MM.1S (cell line): ENCODE measurements around the gene SPIN1.

ENCODE experiments used
- DNase-seq: peaks from one replicate; pipeline ENCODE4 v3.0.0-alpha.2; 2015
- H2AFZ ChIP-seq: fragments of 300-600 bp; sonication (generic); 2 replicates; pipeline ENCODE4 v1.6.0; 2016; ENCODE audit warnings: antibody characterized with exemption, low read length
- H3F3A ChIP-seq: fragments of 300-600 bp; sonication (generic); 2 replicates; pipeline ENCODE4 v1.6.1; 2016; ENCODE audit warnings: mild to moderate bottlenecking, antibody characterized with exemption, low read length, moderate library complexity, mixed read lengths; ENCODE audit not compliant: insufficient read depth
- H3K27ac ChIP-seq: fragments of 300-600 bp; sonication (generic); 2 replicates; pipeline ENCODE4 v1.5.1; 2016; ENCODE audit warnings: mild to moderate bottlenecking, low read length
- H3K27me3 ChIP-seq: fragments of 300-600 bp; sonication (generic); replicated peaks from 2 replicates; pipeline ENCODE4 v1.6.0; 2016; ENCODE audit warnings: low read length; ENCODE audit not compliant: insufficient read depth
- H3K36me3 ChIP-seq: fragments of 300-600 bp; sonication (generic); replicated peaks from 2 replicates; pipeline ENCODE4 v1.6.1; 2016; ENCODE audit warnings: mild to moderate bottlenecking, low read length, mixed read lengths; ENCODE audit not compliant: insufficient read depth
- H3K4me1 ChIP-seq: fragments of 300-600 bp; sonication (generic); 2 replicates; pipeline ENCODE4 v1.6.1; 2016; ENCODE audit warnings: low read length, mixed read lengths
- H3K4me2 ChIP-seq: fragments of 300-600 bp; sonication (generic); 2 replicates; pipeline ENCODE4 v1.6.0; 2016; ENCODE audit warnings: low read depth, low read length
- H3K4me3 ChIP-seq: fragments of 300-600 bp; sonication (generic); 2 replicates; pipeline ENCODE4 v1.5.1; 2016; ENCODE audit warnings: low read length, mixed read lengths
- H3K79me2 ChIP-seq: fragments of 300-600 bp; sonication (generic); 2 replicates; pipeline ENCODE4 v1.6.1; 2016; ENCODE audit warnings: mixed run types, low read length, mixed read lengths
- H3K9ac ChIP-seq: fragments of 300-600 bp; sonication (generic); 2 replicates; pipeline ENCODE4 v1.6.1; 2016; ENCODE audit warnings: low read length, mixed read lengths
- H3K9me2 ChIP-seq: fragments of 300-600 bp; sonication (generic); replicated peaks from 2 replicates; pipeline ENCODE4 v1.6.1; 2016; ENCODE audit warnings: mild to moderate bottlenecking, low read length, mixed read lengths; ENCODE audit not compliant: insufficient read depth
- H3K9me3 ChIP-seq: fragments of 300-600 bp; sonication (generic); replicated peaks from 2 replicates; pipeline ENCODE4 v1.6.1; 2016; ENCODE audit warnings: mild to moderate bottlenecking, low read length, mixed read lengths; ENCODE audit not compliant: insufficient read depth
- H4K20me1 ChIP-seq: fragments of 300-600 bp; sonication (generic); 2 replicates; pipeline ENCODE4 v1.6.1; 2016; ENCODE audit warnings: mild to moderate bottlenecking, low read length, moderate library complexity, mixed read lengths; ENCODE audit not compliant: insufficient read depth
- CTCF ChIP-seq: fragments of 300-600 bp; sonication (generic); IDR thresholded peaks from 2 replicates; pipeline ENCODE4 v1.5.1; 2016; ENCODE audit warnings: antibody characterized with exemption, low read length, mixed read lengths
- EZH2 ChIP-seq: fragments of 300-600 bp; sonication (generic); optimal IDR thresholded peaks from 2 replicates; pipeline ENCODE3; 2017; ENCODE audit warnings: low read depth, mild to moderate bottlenecking, antibody characterized with exemption, low read length, mixed read lengths
- EZH2phosphoT487 ChIP-seq: fragments of 300-600 bp; sonication (generic); IDR thresholded peaks from 2 replicates; pipeline ENCODE4 v1.6.1; 2018; ENCODE audit warnings: antibody characterized with exemption, low read length

Gene SPIN1

DNA sequence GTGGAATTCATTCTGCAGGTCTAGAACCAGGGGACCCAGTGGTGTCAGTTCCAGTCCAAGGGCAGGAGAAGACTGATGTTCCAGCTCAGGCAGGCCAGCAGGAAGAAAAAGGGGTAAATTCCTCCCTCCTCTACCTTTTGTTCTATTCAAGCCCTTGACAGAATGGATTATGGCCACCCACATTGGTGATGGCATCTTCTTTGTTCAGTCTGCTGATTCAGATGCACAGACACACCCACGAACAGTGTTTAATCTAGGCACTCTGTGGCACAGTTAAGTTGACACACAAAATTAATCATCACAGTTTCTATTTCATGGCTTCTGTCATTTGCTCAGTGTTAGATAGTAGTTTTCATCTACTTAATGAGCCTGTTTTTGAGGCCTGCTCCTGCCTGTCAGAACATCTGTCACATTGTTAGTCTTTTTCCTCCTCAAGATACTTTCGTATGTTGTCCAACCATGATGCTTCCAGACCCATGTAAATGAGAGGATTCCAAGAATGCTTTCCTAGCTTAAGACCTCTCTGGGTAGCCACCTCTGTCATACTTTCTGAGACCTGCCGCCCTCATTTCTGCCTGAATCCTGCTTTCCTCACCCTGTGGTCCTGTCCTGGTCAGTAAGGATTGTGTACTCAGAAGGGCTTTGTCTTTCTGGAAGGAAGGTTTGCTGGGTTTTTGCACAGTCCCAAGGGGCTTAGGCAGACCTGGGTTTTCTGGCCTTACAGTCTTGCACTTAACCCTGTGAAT, 72.5 kb downstream of the SPIN1 start:
- H3K27ac ChIP-seq, result no peak overlapping the region
- no peak overlapping the region for H3K4me2 ChIP-seq
- no peak overlapping the region for H3K9ac ChIP-seq
- no peak overlapping the region for H2AFZ ChIP-seq
- no peaks in the 10 kb centered on the region for H3K4me1 ChIP-seq
- H3K9me3 ChIP-seq, result no peaks in the 10 kb centered on the region
- H3K9me2 ChIP-seq, result no peaks in the 10 kb centered on the region
- H4K20me1 ChIP-seq, result no peaks in the 10 kb centered on the region
- H3K36me3 ChIP-seq, result no peaks in the 10 kb centered on the region
- H3F3A ChIP-seq, result no peaks in the 10 kb centered on the region
- no peak overlapping the region for H3K4me3 ChIP-seq
- TF ChIP-seq CTCF, result no peak
- TF ChIP-seq EZH2, result no peak
- no peak for TF ChIP-seq EZH2phosphoT487
- H3K27me3 ChIP-seq, result no peaks in the 10 kb centered on the region
- DNase-seq, result no peak
- H3K79me2 ChIP-seq, result 0 out of 2 replicates have a peak, but pooled peaks cover 3% of the 10 kb centered on the region

DNA sequence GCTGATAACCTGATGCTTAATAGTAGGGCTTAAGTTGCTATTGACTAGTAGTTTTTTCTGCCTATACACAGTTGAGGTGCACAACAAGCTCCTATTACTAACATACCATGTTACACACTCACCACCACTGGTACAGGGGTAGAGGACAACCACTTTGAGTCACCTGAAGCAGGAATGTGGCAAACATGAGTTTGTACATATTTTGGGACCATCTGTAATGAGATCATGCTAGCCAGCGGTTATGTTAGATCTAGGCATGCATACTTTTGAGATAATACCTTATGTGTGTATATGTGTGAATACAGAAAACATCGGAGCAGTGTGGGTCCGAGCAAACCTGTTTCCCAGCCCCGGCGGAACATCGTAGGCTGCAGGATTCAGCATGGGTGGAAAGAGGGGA, 73.9 kb downstream of the SPIN1 start:
- TF ChIP-seq EZH2 (no peak), EZH2phosphoT487 (no peak), CTCF (no peak)
- H3K4me2 ChIP-seq, result no peak overlapping the region
- no peaks in the 10 kb centered on the region for H3K9me2 ChIP-seq
- H3K4me3 ChIP-seq, result no peak overlapping the region
- H4K20me1 ChIP-seq, result no peaks in the 10 kb centered on the region
- H3K79me2 ChIP-seq, result 0 out of 2 replicates have a peak, but pooled peaks cover 3% of the 10 kb centered on the region
- DNase-seq, result no peak
- no peaks in the 10 kb centered on the region for H3F3A ChIP-seq
- H3K27me3 ChIP-seq, result no peaks in the 10 kb centered on the region
- H3K9ac ChIP-seq, result no peak overlapping the region
- H2AFZ ChIP-seq, result no peak overlapping the region
- H3K4me1 ChIP-seq, result no peaks in the 10 kb centered on the region
- H3K36me3 ChIP-seq, result no peaks in the 10 kb centered on the region
- no peak overlapping the region for H3K27ac ChIP-seq
- no peaks in the 10 kb centered on the region for H3K9me3 ChIP-seq

DNA sequence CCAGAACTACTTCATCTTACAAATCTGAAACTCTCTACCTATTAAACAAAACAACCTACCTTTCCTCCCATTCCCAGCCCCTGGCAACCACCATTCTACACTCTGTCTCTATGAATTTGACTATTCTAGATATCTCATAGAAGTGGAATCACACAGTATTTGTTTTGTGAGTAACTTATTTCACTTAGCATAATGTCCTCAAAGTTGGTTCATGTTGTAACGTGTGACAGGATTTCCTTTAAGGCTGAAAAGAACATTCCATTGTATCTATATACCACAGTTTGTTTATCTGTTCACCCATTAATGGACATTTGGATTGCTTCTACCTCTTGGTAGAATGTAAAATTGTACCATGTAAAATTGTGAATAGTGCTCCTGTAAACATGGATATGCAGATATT, 76.6 kb downstream of the SPIN1 start:
- no peaks in the 10 kb centered on the region for H3F3A ChIP-seq
- 0 out of 2 replicates have a peak, but pooled peaks cover 5% of the 10 kb centered on the region for H3K79me2 ChIP-seq
- no peak for TF ChIP-seq CTCF
- TF ChIP-seq EZH2, result no peak
- TF ChIP-seq EZH2phosphoT487, result no peak
- no peaks in the 10 kb centered on the region for H3K9me2 ChIP-seq
- H3K4me2 ChIP-seq, result no peak overlapping the region
- no peaks in the 10 kb centered on the region for H3K4me1 ChIP-seq
- H3K4me3 ChIP-seq, result no peak overlapping the region
- no peaks in the 10 kb centered on the region for H3K36me3 ChIP-seq
- no peaks in the 10 kb centered on the region for H3K27me3 ChIP-seq
- DNase-seq, result no peak
- no peak overlapping the region for H3K9ac ChIP-seq
- H4K20me1 ChIP-seq, result no peaks in the 10 kb centered on the region
- no peaks in the 10 kb centered on the region for H3K9me3 ChIP-seq
- H3K27ac ChIP-seq, result no peak overlapping the region
- H2AFZ ChIP-seq, result no peak overlapping the region
